GM18870 (cell line): ENCODE results near the gene SIN3A.
"Not testable (repeated sequence)": the region's sequence is repeated elsewhere in the genome, so short reads cannot be mapped to it uniquely, and the experiment has no call there.

Source experiments
- ATAC-seq: cut with Tn5 transposase; IDR thresholded peaks from one replicate; pipeline ENCODE4 v1.9.1; 2021; ENCODE audit warnings: moderate library complexity; ENCODE audit not compliant: unreplicated experiment

The SIN3A gene

GRCh38 chr15:75338661-75339240, 112.7 kb downstream of the SIN3A start:
- ATAC-seq: no peak

- ATAC-seq: peak; percentile 78
Measured at GRCh38 chr15:75335705-75336355, 115.7 kb downstream of the SIN3A start, which contains the start of gene COMMD4. Gene COMMD4 (plus strand): TSS chr15:75336063. CDS start chr15:75336090, 27 bp downstream.

- ATAC-seq: no peak
Measured at GRCh38 chr15:75335313-75335704, 116.2 kb downstream of the SIN3A start.

GRCh38 chr15:75333654-75334419, 117.7 kb downstream of the SIN3A start:
- ATAC-seq: not testable (repeated sequence)

- not testable (repeated sequence) for ATAC-seq
Measured at GRCh38 chr15:75332093-75332492, 119.4 kb downstream of the SIN3A start.

- ATAC-seq: no peak
Measured at GRCh38 chr15:75329571-75329970, 121.9 kb downstream of the SIN3A start.

GRCh38 chr15:75328493-75329314, 122.8 kb downstream of the SIN3A start:
- ATAC-seq: no peak

GRCh38 chr15:75327491-75327890, 124.0 kb downstream of the SIN3A start:
- no peak for ATAC-seq

- no peak for ATAC-seq
Measured at GRCh38 chr15:75327005-75327404, 124.5 kb downstream of the SIN3A start.

GRCh38 chr15:75325922-75326321, 125.6 kb downstream of the SIN3A start:
- ATAC-seq: no peak

- no peak for ATAC-seq
Measured at GRCh38 chr15:75321711-75322110, 129.8 kb downstream of the SIN3A start.
